Mesothelial cell of epicardium (in vitro differentiated cells): ENCODE data around the gene PLCZ1. TPM values are rescaled to one million over a fixed set of nuclear protein-coding genes. Genes with fewer than 3 reads are reported as not detected.

Experiments
- DNase-seq, 2 experiments: peaks; one replicate each; pipeline ENCODE4 v3.0.0; 2021; ENCODE audit warnings: low spot score in 2 of 2; ENCODE audit not compliant: unreplicated experiment in 2 of 2
- H3K27ac Mint-ChIP-seq: 2 replicates; pipeline ENCODE4 v1.8.0; 2021; ENCODE audit warnings: mixed read lengths
- H3K27me3 Mint-ChIP-seq: 2 replicates; pipeline ENCODE4 v1.8.0; 2021; ENCODE audit warnings: low read depth, mixed read lengths
- H3K36me3 Mint-ChIP-seq: 2 replicates; pipeline ENCODE4 v1.8.0; 2021; ENCODE audit warnings: mixed read lengths
- H3K4me1 Mint-ChIP-seq: 2 replicates; pipeline ENCODE4 v1.8.0; 2021; ENCODE audit warnings: mixed read lengths
- H3K4me3 Mint-ChIP-seq: 2 replicates; pipeline ENCODE4 v1.8.0; 2021; ENCODE audit warnings: mild to moderate bottlenecking, moderate library complexity, mixed read lengths
- H3K9me3 Mint-ChIP-seq: 2 replicates; pipeline ENCODE4 v1.8.0; 2021; ENCODE audit warnings: mixed read lengths
- CTCF ChIP-seq: fragments of 200-600 bp; sonication (generic); IDR thresholded peaks from one replicate; pipeline ENCODE4 v1.5.0; 2021; ENCODE audit warnings: antibody characterized with exemption; ENCODE audit not compliant: unreplicated experiment
- total RNA-seq: library from RNA; stranded (reverse); gene quantifications from 3 replicates; pipeline ENCODE4 v1.2.1, GENCODE V29; 2021

The PLCZ1 gene
- total RNA-seq, 1 donor from 2014 or later: not detected

- no peaks in the 10 kb centered on the region for H3K36me3 Mint-ChIP-seq
- no peak for DNase-seq
- peaks cover 8% of the 10 kb centered on the region for H3K4me1 Mint-ChIP-seq
- H3K27me3 Mint-ChIP-seq: no peaks in the 10 kb centered on the region
- H3K27ac Mint-ChIP-seq: no peak overlapping the region
- no peak for TF ChIP-seq CTCF
- no peak overlapping the region for H3K4me3 Mint-ChIP-seq
- H3K9me3 Mint-ChIP-seq: no peaks in the 10 kb centered on the region
Measured at GRCh38 chr12:18753481-18754123, 15.8 kb upstream of the PLCZ1 start.

GRCh38 chr12:18752947-18753346 is 15.1 kb upstream of the PLCZ1 start:
- DNase-seq: no peak
- H3K36me3 Mint-ChIP-seq: no peaks in the 10 kb centered on the region
- H3K9me3 Mint-ChIP-seq: no peaks in the 10 kb centered on the region
- no peaks in the 10 kb centered on the region for H3K27me3 Mint-ChIP-seq
- no peak overlapping the region for H3K4me3 Mint-ChIP-seq
- H3K27ac Mint-ChIP-seq: no peak overlapping the region
- H3K4me1 Mint-ChIP-seq: peaks cover 8% of the 10 kb centered on the region
- TF ChIP-seq CTCF: no peak

- Mint-ChIP-seq H3K27ac (no peak overlapping the region), H3K36me3 (no peaks in the 10 kb centered on the region), H3K4me3 (no peak overlapping the region), H3K4me1 (peaks cover 8% of the 10 kb centered on the region), H3K9me3 (no peaks in the 10 kb centered on the region), H3K27me3 (no peaks in the 10 kb centered on the region)
- no peak for DNase-seq
- no peak for TF ChIP-seq CTCF
Measured at GRCh38 chr12:18752280-18752920, 14.6 kb upstream of the PLCZ1 start.

- no peak for DNase-seq
- H3K27ac Mint-ChIP-seq: no peak overlapping the region
- no peaks in the 10 kb centered on the region for H3K9me3 Mint-ChIP-seq
- H3K36me3 Mint-ChIP-seq: no peaks in the 10 kb centered on the region
- H3K4me1 Mint-ChIP-seq: peaks cover 8% of the 10 kb centered on the region
- H3K27me3 Mint-ChIP-seq: no peaks in the 10 kb centered on the region
- TF ChIP-seq CTCF: no peak
- H3K4me3 Mint-ChIP-seq: no peak overlapping the region
Measured at GRCh38 chr12:18751866-18752265, 14.1 kb upstream of the PLCZ1 start.

GRCh38 chr12:18750085-18750484 is 12.3 kb upstream of the PLCZ1 start:
- Mint-ChIP-seq H3K4me1 (peaks cover 8% of the 10 kb centered on the region), H3K36me3 (no peaks in the 10 kb centered on the region), H3K9me3 (no peaks in the 10 kb centered on the region), H3K27me3 (no peaks in the 10 kb centered on the region), H3K4me3 (no peak overlapping the region), H3K27ac (no peak overlapping the region)
- DNase-seq: no peak
- TF ChIP-seq CTCF: no peak
